ENCODE data around the gene ASMTL. TPM values are rescaled to one million over a fixed set of nuclear protein-coding genes. Genes with fewer than 3 reads are reported as not detected.
"Not testable (repeated sequence)": the region's sequence is repeated elsewhere in the genome, so short reads cannot be mapped to it uniquely, and the experiment has no call there.

Gene ASMTL
- total RNA-seq, 1 donor: 16.4 TPM

DNA sequence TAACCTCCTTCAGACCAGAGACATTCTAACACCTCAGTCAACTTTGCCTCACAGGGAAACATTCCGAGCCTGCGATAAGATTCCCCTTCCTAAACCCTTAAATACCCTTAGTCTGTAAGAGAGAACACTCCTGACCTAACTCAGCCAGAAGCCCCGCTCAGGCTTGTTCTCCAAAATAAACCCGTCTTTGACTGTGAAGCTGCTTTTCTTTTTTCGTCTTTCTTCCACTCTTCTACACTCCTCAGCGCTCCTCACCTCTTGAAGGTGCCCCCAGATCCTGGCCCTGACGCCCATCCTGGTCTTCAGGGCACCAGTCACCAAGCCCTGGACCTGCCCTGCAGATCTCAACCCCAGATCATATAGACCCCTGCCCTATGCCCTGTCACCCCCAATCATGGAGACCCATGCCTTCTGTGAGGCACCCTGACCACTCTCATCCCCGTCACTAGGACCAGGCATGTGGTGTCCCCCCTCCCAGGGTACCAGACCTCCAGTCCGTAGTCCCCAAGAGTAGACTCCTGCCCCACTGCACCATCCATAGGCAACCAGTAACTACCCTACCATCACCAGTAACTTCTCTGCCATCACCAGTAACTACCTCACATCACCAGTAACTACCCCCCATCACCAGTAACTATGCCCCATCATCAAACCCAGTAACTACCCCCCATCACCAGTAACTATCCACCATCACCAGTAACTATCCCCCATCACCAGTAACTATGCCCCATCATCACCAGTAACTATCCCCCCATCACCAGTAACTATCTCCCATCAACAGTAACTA, 3.5 kb downstream of the ASMTL start:
- H3K4me3 ChIP-seq (ENCODE audit: low read depth, low read length): no peak overlapping the region
- TF ChIP-seq, protein P1, sequence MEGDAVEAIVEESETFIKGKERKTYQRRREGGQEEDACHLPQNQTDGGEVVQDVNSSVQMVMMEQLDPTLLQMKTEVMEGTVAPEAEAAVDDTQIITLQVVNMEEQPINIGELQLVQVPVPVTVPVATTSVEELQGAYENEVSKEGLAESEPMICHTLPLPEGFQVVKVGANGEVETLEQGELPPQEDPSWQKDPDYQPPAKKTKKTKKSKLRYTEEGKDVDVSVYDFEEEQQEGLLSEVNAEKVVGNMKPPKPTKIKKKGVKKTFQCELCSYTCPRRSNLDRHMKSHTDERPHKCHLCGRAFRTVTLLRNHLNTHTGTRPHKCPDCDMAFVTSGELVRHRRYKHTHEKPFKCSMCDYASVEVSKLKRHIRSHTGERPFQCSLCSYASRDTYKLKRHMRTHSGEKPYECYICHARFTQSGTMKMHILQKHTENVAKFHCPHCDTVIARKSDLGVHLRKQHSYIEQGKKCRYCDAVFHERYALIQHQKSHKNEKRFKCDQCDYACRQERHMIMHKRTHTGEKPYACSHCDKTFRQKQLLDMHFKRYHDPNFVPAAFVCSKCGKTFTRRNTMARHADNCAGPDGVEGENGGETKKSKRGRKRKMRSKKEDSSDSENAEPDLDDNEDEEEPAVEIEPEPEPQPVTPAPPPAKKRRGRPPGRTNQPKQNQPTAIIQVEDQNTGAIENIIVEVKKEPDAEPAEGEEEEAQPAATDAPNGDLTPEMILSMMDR (IDR thresholded peaks at IDR 0.05; ENCODE audit: insufficient read depth, low read depth, low read length): no peak
- no peak for DNase-seq (ENCODE audit: low read depth)

DNA sequence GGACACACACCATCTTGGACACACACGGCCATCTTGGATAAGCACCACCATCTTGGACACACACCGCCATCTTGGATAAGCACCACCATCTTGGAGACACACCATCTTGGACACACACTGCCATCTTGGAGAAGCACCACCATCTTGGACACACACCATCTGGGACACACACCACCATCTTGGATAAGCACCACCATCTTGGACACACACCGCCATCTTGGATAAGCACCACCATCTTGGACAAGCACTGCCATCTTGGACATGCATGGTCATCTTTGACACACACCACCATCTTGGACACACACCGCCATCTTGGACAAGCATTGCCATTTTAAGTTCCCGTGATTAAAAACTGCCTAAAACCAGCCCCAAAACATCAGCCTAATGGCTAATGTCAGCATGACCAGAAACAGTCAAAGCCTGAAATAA, 4.1 kb downstream of the ASMTL start:
- DNase-seq (ENCODE audit: low read depth); H3K4me3 ChIP-seq (ENCODE audit: low read depth, low read length): not testable (repeated sequence)

DNA sequence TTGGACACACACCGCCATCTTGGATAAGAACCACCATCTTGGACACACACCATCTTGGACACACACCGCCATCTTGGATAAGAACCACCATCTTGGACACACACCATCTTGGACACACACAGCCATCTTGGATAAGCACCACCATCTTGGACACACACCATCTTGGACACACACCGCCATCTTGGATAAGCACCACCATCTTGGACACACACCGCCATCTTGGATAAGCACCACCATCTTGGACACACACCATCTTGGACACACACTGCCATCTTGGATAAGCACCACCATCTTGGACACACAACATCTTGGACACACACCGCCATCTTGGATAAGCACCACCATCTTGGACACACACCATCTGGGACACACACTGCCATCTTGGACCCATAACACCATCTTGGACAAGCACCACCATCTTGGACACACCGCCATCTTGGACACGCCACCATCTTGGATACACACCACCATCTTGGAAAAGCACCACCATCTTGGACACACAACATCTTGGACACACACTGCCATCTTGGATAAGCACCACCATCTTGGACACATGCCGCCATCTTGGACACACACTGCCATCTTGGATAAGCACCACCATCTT, 4.6 kb downstream of the ASMTL start:
- not testable (repeated sequence) for DNase-seq (ENCODE audit: low read depth); H3K4me3 ChIP-seq (ENCODE audit: low read depth, low read length)

DNA sequence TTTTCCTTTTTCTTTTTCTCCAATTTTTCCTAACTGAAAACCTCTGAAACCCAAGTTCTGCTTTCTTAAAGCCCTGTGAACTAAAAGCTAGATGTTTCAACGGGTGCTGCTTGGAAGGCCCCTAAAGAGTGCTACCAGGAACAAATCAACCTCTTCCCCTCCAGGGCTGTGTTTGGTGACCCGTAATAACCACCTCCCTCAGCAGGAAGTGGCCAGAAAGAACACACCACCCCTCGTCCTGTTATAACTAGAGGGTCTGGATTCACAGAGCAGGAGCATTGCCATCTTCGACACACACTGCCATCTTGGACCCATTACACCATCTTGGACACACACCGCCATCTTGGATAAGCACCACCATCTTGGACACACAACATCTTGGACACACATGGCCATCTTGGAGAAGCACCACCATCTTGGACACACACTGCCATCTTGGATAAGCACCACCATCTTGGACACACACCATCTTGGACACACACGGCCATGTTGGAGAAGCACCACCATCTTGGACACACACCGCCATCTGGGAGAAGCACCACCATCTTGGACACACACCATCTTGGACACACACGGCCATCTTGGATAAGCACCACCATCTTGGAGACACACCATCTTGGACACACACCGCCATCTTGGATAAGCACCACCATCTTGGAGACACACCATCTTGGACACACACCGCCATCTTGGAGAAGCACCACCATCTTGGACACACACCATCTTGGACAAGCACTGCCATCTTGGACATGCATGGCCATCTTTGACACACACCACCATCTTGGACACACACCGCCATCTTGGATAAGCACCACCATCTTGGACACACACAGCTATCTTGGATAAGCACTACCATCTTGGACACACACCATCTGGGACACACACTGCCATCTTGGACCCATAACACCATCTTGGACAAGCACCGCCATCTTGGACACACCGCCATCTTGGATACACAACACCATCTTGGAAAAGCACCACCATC, 5.4 kb downstream of the ASMTL start:
- H3K4me3 ChIP-seq (ENCODE audit: low read depth, low read length); DNase-seq (ENCODE audit: low read depth): not testable (repeated sequence)

DNA sequence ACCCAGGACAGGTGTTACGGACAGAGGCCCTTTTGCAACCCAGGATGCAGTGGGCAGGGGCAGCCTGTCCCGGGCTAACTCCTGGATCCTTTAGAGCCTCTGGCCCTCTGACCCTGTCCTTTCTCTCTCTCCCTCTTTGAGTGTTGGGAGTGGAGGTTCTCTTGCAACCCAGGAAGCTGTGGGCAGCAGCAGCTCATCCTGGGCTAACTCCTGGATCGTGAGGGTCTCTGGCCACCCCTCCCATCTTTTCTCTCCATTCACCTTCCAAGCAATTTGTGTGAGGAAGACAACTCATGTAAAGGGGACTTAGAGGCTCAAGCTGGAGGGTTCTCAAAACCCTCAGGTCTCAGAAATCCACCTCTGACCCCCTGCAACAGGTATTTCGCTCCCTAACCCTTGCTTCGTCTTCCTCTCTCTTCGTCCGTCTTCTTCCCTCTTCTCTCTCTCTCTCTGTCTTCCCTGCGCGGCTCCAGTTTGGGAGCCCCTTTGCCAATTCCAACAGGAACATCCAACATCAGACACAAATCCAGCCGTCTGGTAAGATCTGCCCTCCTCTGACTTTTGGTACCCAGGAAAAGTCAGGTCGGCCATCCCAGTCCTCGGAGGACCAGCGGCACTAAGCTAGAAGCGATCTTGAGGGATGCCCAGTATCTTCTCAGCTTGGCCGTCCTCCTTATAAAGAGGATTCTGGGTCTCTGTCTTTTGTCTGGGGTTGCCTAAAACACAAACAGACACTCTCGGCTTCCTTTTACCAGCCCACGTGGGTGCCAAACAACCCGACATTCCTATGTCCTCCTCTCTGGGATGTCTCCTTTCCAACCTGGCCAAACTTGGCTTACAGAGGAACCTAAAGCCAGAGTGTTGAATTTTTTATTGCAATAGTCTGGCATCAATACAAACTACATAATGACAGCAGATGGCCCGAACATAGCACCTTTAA, 7.9 kb downstream of the ASMTL start:
- no peak for DNase-seq (ENCODE audit: low read depth)
- TF ChIP-seq, protein P1 (IDR thresholded peaks at IDR 0.05; ENCODE audit: insufficient read depth, low read depth, low read length): no peak
- no peak overlapping the region for H3K4me3 ChIP-seq (ENCODE audit: low read depth, low read length)

DNA sequence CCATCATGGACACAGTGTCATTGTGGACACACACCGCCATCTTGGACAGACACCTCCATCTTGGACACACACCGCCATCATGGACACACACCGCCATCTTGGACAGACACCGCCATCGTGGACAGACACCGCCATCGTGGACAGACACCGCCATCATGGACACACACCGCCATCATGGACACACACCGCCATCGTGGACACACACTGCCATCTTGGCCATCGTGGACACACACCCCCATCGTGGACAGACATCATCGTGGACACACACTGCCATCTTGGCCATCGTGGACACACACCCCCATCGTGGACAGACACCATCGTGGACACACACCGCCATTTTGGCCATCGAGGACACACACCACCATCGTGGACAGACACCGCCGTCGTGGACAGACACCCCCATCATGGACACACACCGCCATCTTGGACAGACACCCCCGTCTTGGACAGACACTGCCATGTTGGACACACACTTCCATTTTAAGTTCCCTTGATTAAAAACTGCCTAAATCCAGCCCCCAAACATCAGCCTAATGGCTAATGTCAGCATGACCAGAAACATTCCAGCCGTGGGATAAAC, 9.1 kb downstream of the ASMTL start:
- DNase-seq (ENCODE audit: low read depth): no peak
- no peak overlapping the region for H3K4me3 ChIP-seq (ENCODE audit: low read depth, low read length)

DNA sequence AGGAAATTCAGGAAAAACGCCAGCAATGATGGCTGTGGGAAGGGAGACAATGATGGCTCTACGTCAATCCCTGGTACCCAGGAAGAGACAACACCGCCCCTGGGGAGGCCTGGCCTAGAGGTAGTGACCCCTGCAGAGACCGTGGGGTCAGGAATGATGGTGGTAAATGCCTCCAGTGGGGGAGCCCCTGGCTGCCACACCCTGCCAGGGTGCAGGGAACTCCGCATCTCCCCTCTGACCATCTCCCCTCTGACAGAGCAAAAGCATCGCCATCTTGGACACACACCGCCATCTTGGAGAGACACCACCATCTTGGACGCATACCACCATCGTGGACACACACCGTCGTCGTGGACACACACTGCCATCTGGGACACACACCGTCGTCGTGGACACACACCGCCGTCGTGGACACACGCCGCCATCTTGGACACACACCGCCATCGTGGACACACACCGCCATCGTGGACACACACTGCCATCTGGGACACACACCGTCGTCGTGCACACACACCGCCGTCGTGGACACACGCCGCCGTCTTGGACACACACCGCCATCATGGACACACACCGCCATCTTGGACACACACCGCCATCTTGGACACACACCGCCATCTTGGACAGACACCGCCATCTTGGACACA, 9.9 kb downstream of the ASMTL start:
- no peak for DNase-seq (ENCODE audit: low read depth)
- H3K4me3 ChIP-seq (ENCODE audit: low read depth, low read length): no peak overlapping the region
- TF ChIP-seq, protein P1 (IDR thresholded peaks at IDR 0.05; ENCODE audit: insufficient read depth, low read depth, low read length): no peak

More for the DNA sequence above, 9.1 kb downstream of the ASMTL start:
- TF ChIP-seq, protein P1 (IDR thresholded peaks at IDR 0.05; ENCODE audit: insufficient read depth, low read depth, low read length): no peak
